DND-41 (cell line): Measurements from ENCODE around the gene TAF4.

Experiments used
- EZH2 ChIP-seq: IDR thresholded peaks from 3 replicates; pipeline ENCODE4 v1.6.1; 2012; ENCODE audit warnings: borderline replicate concordance, low read depth, mild to moderate bottlenecking, moderate library complexity, low read length, inconsistent platforms; ENCODE audit not compliant: severe bottlenecking
- TF ChIP-seq, protein P1 (sequence below): IDR thresholded peaks from 2 replicates; pipeline ENCODE4 v1.5.1; 2012; ENCODE audit warnings: borderline replicate concordance, low read length, moderate library complexity, mild to moderate bottlenecking; ENCODE audit not compliant: poor library complexity, severe bottlenecking; ENCODE audit errors: extremely low read depth

DNA sequence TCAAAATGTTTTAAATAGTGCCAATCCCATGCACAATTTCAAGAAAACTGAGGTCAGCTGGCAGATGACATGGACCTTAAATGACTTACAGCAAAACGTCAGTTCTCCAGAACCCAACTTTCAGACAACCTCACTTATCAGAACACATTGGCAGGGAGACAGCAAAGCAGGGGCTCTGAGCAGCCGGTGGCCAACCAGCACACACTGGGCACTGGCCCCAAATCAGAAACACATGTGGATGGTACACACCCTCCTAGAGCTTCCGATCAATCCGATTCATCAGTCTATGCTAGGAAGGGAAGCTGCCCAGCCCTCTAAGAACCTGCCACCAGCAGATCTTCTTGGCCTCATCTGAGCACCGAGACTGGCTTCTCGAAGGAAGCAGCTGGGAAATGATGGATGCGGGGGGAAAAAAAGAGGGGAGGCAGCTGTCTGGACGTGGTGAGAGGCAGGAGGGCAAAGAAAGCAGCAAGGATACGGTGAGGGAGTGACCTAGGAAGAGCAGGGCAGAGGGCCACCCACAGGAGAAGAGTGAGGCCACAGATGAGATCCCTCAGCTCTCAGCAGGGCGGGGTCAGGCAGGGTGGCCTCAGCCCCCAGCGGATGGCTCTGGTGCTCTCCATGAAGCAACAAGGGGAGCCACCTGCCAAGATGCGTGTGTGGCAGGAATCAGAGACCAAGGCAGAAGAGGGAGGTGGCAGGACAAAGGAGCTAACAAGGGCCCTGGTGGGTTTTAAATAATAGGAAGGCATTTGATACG, 32.9 kb downstream of the TAF4 start:
- TF ChIP-seq, protein P1, sequence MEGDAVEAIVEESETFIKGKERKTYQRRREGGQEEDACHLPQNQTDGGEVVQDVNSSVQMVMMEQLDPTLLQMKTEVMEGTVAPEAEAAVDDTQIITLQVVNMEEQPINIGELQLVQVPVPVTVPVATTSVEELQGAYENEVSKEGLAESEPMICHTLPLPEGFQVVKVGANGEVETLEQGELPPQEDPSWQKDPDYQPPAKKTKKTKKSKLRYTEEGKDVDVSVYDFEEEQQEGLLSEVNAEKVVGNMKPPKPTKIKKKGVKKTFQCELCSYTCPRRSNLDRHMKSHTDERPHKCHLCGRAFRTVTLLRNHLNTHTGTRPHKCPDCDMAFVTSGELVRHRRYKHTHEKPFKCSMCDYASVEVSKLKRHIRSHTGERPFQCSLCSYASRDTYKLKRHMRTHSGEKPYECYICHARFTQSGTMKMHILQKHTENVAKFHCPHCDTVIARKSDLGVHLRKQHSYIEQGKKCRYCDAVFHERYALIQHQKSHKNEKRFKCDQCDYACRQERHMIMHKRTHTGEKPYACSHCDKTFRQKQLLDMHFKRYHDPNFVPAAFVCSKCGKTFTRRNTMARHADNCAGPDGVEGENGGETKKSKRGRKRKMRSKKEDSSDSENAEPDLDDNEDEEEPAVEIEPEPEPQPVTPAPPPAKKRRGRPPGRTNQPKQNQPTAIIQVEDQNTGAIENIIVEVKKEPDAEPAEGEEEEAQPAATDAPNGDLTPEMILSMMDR, result no peak
- no peak for TF ChIP-seq EZH2
